Measurements from ENCODE around the gene PHC3.

DNA sequence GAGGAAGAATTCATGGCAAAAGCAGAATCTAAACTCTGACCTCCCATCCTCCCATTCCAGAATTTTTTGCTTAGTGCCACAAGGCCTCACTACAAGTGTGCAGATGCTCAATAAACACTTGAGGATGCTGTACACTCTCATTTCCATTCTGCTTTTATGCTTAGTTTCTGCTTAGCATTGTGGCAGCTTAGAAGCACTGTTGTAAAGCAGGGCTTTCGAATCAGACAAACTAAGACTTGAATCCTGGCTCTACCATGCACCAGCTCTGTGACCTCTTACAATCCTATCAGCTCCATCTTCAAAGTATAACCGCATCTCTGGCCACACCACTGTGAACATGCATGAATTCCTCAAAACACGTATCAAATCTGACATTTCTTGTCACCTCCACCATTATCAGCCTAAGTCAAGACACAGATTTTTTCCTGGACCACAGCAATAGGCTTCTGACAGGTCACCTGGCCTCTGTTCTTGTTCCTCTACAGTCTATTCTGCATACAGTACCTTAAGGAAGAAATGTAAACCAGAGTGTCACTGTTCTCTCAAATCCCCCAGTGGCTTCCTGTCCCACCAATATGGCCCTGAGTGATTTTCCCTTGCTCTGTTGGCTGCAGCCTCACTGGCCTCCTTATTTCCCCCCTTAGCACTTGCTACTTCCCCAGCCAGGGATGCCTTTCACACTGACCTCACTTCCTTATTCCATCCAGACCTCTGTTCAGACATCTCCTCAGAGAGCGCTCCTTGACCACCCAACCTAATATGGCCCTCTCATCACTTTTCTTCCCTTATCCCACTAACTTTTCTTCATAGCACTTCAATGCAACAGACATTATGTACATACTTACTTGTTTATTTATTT, 8.1 kb upstream of the PHC3 start:
- no peak for TF ChIP-seq CTCF (conservative IDR thresholded peaks at IDR 0.05; ENCODE audit: low read depth, low read length)
- no peak for TF ChIP-seq EZH2 (IDR thresholded peaks at IDR 0.05; ENCODE audit: borderline replicate concordance, low read depth, low read length, poor library complexity, severe bottlenecking)
